GM12873 (cell line): ENCODE data around the gene ADAM12.

Experiments
- TF ChIP-seq, protein P1 (sequence below): IDR thresholded peaks from 2 replicates; pipeline ENCODE4 v1.5.1; 2012; ENCODE audit warnings: low read depth, mild to moderate bottlenecking, moderate library complexity, low read length, control low read depth; ENCODE audit not compliant: insufficient read depth; ENCODE audit errors: missing control alignments

Gene ADAM12

DNA sequence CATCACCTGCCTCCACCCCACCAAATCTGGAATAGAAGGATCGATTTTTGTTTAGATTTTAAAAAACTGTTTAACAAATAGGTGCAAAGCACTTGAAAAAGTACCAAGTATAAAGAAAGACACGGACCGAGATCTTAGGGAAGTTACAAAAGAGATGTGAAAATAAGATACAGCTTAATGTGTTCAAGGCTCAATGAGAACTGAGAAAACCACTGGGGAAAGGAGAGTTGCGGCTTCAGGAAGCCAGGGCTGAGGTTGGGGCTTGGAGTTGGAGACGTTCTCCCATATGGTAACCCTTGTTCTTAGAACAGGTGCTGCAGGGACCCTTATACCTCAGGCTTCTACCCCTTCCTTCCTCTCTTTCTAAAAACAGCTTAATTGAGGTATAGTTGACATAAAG lies 351.8 kb downstream of the ADAM12 start:
- TF ChIP-seq, protein P1, sequence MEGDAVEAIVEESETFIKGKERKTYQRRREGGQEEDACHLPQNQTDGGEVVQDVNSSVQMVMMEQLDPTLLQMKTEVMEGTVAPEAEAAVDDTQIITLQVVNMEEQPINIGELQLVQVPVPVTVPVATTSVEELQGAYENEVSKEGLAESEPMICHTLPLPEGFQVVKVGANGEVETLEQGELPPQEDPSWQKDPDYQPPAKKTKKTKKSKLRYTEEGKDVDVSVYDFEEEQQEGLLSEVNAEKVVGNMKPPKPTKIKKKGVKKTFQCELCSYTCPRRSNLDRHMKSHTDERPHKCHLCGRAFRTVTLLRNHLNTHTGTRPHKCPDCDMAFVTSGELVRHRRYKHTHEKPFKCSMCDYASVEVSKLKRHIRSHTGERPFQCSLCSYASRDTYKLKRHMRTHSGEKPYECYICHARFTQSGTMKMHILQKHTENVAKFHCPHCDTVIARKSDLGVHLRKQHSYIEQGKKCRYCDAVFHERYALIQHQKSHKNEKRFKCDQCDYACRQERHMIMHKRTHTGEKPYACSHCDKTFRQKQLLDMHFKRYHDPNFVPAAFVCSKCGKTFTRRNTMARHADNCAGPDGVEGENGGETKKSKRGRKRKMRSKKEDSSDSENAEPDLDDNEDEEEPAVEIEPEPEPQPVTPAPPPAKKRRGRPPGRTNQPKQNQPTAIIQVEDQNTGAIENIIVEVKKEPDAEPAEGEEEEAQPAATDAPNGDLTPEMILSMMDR: no peak

GRCh38 chr10:126034586-126034985 lies 353.7 kb downstream of the ADAM12 start:
- TF ChIP-seq, protein P1: no peak

DNA sequence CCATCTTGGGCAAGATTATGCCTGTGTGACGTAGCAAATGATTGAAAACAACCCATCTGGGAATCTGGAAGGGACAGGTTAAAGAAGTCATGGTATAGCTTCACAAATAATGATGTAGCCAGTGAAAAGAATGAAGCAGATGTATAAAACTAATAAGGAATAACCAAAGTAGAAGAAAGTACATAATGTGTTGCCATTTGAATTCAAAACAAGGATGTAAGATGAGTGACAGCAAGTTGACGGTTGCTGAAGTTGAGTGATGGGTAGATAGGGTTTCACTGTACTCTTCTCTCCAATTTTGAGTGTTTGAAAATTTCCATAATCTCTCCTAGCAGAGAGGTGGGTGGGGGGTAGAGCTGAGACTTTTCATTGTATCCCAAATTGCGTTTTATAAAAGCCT lies 358.3 kb downstream of the ADAM12 start:
- TF ChIP-seq, protein P1: no peak

DNA sequence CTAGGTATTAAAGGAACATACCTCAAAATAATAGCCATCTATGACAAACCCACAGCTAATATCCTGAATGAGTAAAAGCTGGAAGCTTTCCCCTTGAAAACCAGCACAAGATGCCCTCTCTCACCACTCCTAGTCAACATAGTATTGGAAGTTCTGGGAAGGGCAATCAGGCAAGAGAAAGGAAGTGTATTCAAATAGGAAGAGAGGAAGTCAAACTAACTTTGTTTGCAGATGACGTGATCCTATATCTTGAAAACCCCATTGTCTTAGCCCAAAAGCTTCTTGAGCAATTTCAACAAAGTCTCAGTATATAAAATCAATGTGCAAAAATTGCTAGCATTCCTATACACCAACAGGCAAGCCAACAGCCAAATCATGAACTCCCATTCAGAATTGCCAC lies 360.6 kb downstream of the ADAM12 start:
- TF ChIP-seq, protein P1: no peak

DNA sequence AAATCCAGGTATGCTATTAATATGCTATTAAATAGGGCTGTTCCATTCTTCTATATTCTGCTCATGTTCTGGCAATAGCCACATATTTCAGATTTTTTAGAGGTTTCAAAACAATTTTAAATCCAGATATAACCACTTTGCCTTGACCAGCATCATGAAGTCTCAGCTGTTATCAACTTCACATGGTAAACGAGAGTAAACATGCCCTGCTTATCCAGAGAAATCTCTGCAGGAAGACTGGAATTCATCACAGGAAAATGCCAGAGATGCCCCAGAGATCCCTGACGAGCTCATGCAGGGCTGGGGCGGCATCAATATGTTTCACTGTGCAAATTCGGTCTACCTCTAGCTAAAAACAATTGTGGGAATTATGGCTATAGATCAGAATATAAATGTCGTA lies 365.4 kb downstream of the ADAM12 start:
- TF ChIP-seq, protein P1: no peak

DNA sequence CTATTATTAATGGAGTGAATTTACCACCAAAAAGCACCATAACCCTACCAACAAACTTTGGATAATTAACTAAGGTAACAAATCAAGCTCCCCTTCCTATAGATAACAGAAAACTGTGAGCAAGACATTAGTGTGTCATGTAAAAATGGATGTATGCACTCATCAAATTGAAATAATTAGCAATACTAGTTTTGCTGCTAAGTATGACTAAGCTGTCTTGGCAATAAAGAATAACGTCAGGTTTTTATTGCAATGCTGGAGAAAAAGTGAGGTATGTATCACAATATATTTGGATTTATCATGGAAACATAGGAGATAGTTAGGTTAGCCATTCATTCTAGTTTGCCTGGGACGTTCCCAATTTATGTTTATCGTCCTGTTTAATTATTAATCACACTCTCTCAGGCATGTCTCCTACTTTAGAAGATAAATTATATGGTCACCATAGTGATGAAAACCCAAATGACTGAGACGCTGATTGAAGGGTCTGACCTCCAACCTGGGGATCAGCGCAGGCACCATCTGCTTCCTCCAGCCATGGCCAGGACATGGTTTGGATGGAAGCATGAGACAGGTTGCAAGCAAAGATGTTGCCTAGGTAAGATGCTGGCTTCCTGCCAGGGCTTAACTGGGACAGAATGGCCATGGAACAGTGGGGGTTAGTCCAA lies 366.3 kb downstream of the ADAM12 start:
- TF ChIP-seq, protein P1: no peak

DNA sequence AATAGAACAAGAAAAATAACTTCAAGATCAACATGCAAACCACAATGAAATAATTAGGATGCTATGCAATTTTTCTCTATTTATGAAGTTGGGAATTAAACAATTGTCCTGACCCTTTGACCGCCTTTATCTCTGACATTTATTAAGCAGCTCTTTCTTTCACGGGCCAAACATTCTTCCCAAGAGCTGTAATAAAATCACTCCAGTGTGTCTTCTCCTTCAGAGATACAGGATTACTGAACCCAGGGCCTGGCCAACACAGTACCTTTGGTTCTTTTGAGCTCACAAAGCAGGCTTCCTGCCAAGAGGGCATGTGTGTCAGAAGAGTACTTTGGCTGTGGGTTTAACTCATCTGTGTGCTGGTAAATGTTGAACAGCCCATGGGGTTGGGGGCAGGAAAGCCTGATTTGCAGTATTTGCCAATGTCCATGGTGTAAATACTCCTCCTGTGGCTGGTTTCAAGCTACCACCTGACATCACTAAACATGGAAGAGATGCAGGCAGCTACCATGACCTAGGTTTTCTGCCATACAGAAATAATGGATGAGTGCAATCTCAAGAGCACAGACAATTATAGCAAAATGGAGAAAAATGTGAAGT lies 370.2 kb downstream of the ADAM12 start:
- TF ChIP-seq, protein P1: no peak
